Breast epithelium (tissue), 3 donors: ENCODE data around the gene UNC45B.

Source experiments
- POLR2A ChIP-seq: fragments of 450-650 bp; IDR thresholded peaks from one replicate; pipeline ENCODE4 v1.6.1; 2016; ENCODE audit warnings: antibody characterized with exemption, mild to moderate bottlenecking, moderate library complexity
- POLR2AphosphoS5 ChIP-seq, 3 donors: sonication (generic); formaldehyde crosslinking; IDR thresholded peaks; one replicate each; pipeline ENCODE4 v1.6.1; 2017; ENCODE audit warnings: antibody characterized with exemption in 3 of 3
- TF ChIP-seq, protein P1 (sequence below), 3 donors: fragments of 450-650 bp; IDR thresholded peaks; one replicate each; pipeline ENCODE4 v1.5.1; 2016 to 2017; ENCODE audit warnings: antibody characterized with exemption in 3 of 3, mild to moderate bottlenecking in 3 of 3, moderate library complexity in 3 of 3

DNA sequence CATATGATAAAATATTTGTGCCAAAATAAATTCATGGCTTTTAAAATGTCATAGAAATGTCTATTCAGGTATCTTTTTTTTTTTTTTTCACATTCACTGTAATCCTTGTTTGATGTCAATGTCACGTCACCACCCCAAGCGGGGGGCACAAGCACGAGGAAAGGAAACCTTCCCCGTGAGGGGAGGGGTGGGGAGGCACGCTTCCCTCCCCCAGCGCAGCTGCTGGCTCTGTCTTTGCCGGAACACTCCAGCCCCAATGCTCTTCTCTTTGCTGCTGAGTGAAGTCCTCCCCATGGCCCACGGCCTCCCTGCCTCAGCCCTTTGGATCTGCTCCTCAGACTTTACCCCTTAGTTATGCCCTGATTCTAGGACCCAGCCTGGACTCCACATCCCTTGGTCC lies 45.1 kb downstream of the UNC45B start:
- TF ChIP-seq, protein P1, sequence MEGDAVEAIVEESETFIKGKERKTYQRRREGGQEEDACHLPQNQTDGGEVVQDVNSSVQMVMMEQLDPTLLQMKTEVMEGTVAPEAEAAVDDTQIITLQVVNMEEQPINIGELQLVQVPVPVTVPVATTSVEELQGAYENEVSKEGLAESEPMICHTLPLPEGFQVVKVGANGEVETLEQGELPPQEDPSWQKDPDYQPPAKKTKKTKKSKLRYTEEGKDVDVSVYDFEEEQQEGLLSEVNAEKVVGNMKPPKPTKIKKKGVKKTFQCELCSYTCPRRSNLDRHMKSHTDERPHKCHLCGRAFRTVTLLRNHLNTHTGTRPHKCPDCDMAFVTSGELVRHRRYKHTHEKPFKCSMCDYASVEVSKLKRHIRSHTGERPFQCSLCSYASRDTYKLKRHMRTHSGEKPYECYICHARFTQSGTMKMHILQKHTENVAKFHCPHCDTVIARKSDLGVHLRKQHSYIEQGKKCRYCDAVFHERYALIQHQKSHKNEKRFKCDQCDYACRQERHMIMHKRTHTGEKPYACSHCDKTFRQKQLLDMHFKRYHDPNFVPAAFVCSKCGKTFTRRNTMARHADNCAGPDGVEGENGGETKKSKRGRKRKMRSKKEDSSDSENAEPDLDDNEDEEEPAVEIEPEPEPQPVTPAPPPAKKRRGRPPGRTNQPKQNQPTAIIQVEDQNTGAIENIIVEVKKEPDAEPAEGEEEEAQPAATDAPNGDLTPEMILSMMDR (IDR thresholded peaks at IDR 0.05): no peak
- no peak for TF ChIP-seq POLR2AphosphoS5 (IDR thresholded peaks at IDR 0.05)
- TF ChIP-seq POLR2A: no peak
